GM18505 (cell line): ENCODE results near the gene EHMT1.
"Not testable (repeated sequence)": the region's sequence is repeated elsewhere in the genome, so short reads cannot be mapped to it uniquely, and the experiment has no call there.

ENCODE experiments used
- ATAC-seq: cut with Tn5 transposase; IDR thresholded peaks from one replicate; pipeline ENCODE4 v1.9.1; 2021; ENCODE audit not compliant: unreplicated experiment
- POLR2A ChIP-seq: IDR thresholded peaks from 4 replicates; pipeline ENCODE4 v1.6.1; 2011; ENCODE audit warnings: borderline replicate concordance; ENCODE audit not compliant: insufficient read depth, insufficient read length; ENCODE audit errors: extremely low read depth

EHMT1 gene

GRCh38 chr9:137582286-137582860 is 36.4 kb upstream of the EHMT1 start:
- ATAC-seq, result no peak
- TF ChIP-seq POLR2A, result no peak

GRCh38 chr9:137583347-137583746 is 35.5 kb upstream of the EHMT1 start:
- no peak for ATAC-seq

GRCh38 chr9:137583957-137584356 is 34.8 kb upstream of the EHMT1 start:
- TF ChIP-seq POLR2A, result no peak
- ATAC-seq, result no peak

More at GRCh38 chr9:137583347-137583746, 35.5 kb upstream of the EHMT1 start:
- no peak for TF ChIP-seq POLR2A

- no peak for ATAC-seq
- TF ChIP-seq POLR2A, result no peak
Measured at GRCh38 chr9:137586854-137587253, 32.0 kb upstream of the EHMT1 start.

GRCh38 chr9:137588311-137588710 is 30.5 kb upstream of the EHMT1 start:
- no peak for TF ChIP-seq POLR2A
- ATAC-seq, result no peak

GRCh38 chr9:137588891-137589290 is 29.9 kb upstream of the EHMT1 start:
- TF ChIP-seq POLR2A, result no peak
- no peak for ATAC-seq

- TF ChIP-seq POLR2A, result no peak
- peak; percentile 27 for ATAC-seq
Measured at GRCh38 chr9:137589441-137590122, 29.2 kb upstream of the EHMT1 start.

GRCh38 chr9:137590123-137590468 is 28.7 kb upstream of the EHMT1 start:
- peak; percentile 39 for ATAC-seq
- TF ChIP-seq POLR2A, result no peak

- ATAC-seq, result peak; percentile 83
- peak; percentile 29 for TF ChIP-seq POLR2A
Measured at GRCh38 chr9:137590469-137591383, 28.1 kb upstream of the EHMT1 start, which contains the start of gene ZMYND19. Gene ZMYND19, minus strand, starts transcription at chr9:137590512. Its CDS starts 249 bp downstream, at chr9:137590263.

- no peak for ATAC-seq
- no peak for TF ChIP-seq POLR2A
Measured at GRCh38 chr9:137592767-137593166, 26.0 kb upstream of the EHMT1 start.

GRCh38 chr9:137593176-137593575 is 25.6 kb upstream of the EHMT1 start:
- no peak for TF ChIP-seq POLR2A
- no peak for ATAC-seq

- not testable (repeated sequence) for ATAC-seq
Measured at GRCh38 chr9:137596577-137596976, 22.2 kb upstream of the EHMT1 start.

GRCh38 chr9:137598943-137599342 is 19.9 kb upstream of the EHMT1 start:
- TF ChIP-seq POLR2A, result no peak
- ATAC-seq, result no peak

- ATAC-seq, result no peak
- no peak for TF ChIP-seq POLR2A
Measured at GRCh38 chr9:137602661-137603060, 16.1 kb upstream of the EHMT1 start.

GRCh38 chr9:137603879-137604278 is 14.9 kb upstream of the EHMT1 start:
- no peak for TF ChIP-seq POLR2A
- ATAC-seq, result no peak
